Stimulated activated CD8-positive, alpha-beta memory T cell treated with anti-CD3 and anti-CD28 coated beads, Interleukin-7, amount 100 ng/mL, for 4 hours (primary cell): ENCODE data around the gene LDLRAP1.
"Not testable (repeated sequence)": the region's sequence is repeated elsewhere in the genome, so short reads cannot be mapped to it uniquely, and the experiment has no call there.

Experiments
- DNase-seq, 2 donors: peaks; one replicate each; pipeline ENCODE4 v3.0.0-alpha.2; 2020; ENCODE audit warnings: low read depth in 2 of 2

LDLRAP1 gene

DNA sequence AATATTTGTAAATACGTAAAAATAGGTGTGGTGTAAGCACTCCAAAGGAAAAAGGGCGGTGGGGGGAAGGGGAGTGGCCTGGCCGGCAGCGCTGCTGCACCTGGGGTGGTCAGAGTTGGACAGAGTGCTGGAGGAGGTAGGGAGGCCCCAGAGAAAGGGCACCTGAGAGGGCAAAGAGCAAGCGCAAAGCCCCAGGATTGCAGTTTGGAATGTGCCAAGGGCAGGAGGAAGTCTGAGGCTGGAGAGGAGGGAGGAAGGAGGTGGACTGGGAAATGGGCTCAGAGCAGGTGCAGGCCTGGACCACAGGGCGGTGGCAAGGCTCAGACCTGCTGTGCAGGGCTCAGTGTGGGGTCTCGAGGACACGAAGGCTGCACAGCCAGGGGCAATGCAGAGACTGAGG, 30.6 kb downstream of the LDLRAP1 start:
- no peak for DNase-seq

DNA sequence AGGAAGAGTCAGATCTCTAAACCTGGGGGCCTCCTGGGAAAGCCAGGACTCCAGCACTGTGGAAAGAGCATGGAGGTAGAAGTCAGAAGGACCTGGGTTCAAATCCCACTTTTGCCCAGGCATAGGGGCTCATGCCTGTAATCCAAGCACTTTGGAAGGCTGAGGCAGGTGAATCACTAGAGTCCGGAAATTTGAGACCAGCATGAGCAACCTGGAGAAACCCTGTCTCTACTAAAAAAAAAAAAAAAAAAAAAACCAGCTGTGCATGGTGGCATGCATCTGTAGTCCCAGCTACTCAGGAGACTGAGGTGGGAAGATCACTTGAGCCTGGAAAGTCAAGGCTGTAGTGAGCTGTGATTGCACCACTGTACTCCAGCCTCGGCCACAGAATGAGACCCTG, 31.8 kb downstream of the LDLRAP1 start:
- DNase-seq, result no peak

DNA sequence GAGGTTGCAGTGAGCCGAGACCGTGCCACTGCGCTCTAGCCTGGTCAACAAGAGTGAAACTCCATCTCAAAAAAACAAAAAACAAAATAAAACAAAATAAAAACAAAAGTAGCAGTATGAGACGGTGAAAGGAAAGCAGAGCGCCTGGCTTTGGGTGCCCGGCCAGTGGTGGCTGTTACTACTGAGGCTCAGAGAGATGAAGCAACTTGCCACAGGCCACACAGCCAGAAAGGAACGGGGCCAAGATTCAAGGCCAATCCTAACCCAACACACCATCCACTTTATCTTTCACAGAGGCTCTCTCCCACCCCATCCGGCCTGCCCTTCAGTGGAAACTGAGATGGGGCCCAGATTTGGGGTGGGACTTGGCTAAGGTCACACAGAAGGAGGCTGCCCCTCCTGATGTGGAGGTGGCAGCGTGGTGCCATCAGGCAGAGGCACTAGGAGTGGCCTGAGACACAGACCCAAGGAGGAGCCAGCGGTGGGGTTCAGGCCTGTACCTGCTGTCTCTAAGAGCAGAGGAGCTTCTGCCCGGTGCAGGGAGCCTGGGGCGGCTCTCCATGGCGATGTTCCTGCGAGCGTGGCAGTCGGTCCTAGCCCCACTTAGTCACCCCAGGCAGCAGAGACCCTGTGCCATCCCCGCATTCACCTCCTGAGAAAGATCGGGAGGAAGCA, 33.2 kb downstream of the LDLRAP1 start:
- no peak for DNase-seq

DNA sequence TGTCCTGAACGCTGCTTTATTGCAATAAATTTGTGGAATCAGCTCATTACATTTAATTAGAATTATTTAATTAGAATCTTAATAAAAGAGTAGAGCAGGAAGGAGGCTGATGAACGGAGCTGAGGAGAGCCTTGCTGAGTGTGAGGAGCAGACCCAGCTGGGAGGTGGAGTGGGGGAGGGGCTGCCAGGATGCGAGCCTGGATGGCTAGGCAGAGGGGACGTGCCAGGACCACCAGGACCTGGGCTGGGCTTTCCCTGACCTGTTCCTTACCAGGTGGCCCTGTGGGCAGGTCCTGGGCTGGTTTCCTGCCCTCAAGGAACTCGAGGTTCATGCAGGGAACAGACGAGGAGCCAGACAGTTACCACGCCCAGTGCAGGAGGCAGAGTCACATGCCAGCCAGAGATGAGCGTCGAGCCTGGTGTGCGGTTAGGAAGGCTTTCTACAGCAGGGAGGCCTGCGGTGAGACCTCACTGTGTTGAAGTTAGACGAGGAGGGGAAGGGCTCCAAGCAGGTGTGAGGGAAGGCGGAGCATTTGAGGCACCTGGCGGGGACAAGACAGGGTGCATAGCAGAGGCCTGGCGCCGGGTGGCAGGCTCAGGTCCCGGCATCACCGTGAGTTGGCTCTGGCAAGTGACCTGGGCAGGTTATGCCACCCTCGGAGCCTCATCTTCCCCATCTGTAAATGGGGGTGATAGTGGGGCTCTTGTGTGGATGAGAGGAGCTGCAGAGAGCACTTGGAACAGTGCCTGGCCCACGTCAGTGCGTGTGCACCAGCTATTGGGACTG, 33.9 kb downstream of the LDLRAP1 start:
- no peak for DNase-seq

DNA sequence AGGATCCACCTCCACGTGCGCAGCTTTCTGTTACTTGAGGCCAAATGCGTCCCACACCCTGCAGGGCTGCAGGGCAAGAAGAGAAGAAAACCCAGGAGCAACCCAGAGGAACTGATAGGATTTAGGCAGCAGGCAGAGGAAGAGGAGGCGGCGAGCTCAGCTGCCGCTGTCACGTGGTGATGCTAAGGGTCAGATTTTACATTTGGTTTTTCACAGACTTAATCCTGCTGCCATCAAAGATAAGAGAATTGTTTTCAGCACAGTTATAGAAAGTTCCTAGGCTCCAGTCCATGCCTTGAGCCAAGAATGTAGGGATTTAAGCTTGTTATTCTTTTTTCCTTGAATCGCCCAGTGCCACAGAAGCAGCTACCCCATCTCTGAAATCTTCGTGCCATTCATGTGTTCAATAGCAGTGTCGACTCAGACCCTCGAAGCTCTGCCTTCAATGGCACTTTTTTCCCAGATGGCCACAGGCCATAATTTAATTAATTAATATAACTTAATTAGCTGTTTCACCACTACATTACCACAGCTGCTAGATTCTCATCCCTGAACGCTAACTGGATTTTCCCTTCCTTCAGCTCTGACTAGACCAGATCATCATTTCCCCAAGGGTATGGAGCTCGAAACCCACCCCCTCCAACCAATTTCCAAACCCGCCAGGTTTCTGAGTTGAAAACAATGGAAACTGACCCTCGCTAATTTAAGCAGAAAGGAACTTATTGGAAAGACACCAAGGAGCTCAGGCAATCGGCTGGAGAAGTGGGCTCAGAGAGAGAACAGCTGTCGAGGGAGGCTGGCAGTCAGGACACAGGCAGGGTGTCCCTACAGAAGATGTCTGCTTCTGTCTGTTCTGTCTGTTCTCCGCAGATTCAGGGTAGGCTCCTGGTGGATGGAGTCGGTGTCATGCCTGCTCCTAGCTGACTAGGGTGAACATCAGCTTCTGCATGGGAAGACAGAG, 36.2 kb downstream of the LDLRAP1 start:
- DNase-seq, result no peak

DNA sequence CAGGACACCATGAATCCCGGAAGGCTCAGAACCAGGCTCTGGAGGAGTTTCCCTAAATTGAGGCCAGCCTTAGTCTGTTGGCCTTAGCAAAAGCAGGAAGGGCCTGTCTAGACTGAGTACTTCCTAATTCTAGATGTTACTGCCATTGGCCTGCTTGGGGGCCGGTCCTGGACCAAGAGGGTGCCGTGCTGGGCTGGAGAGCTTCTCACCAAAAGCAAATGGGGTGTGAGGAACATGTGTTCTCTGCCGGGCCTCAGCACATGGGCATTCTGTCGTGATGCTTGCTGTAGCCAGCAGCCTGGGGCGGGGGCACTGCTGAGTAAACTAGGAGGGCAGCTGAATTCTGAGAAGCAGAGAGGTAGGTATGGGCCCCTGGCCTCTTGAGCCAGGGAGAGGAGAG, 37.5 kb downstream of the LDLRAP1 start:
- no peak for DNase-seq

DNA sequence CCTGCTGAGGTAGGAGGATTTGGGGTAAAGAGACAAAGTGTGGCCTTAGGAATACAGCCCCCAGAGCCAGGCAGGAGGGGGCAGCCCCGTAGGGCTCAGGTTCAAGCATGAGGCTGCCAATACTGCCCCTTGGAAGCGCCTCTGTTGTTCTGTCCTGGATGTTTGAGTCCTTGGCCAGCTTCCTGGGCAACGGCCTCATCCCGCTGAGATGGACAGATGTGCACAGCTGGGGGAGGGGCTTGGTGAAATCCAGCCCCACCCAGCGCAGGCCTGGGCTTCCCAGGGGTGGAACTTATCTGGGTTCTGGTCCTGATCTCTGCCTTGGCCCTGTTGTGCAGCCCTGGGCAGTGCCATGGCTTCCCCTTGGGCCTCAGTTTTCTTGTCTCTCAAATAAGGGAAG, 38.4 kb downstream of the LDLRAP1 start:
- DNase-seq, result no peak

DNA sequence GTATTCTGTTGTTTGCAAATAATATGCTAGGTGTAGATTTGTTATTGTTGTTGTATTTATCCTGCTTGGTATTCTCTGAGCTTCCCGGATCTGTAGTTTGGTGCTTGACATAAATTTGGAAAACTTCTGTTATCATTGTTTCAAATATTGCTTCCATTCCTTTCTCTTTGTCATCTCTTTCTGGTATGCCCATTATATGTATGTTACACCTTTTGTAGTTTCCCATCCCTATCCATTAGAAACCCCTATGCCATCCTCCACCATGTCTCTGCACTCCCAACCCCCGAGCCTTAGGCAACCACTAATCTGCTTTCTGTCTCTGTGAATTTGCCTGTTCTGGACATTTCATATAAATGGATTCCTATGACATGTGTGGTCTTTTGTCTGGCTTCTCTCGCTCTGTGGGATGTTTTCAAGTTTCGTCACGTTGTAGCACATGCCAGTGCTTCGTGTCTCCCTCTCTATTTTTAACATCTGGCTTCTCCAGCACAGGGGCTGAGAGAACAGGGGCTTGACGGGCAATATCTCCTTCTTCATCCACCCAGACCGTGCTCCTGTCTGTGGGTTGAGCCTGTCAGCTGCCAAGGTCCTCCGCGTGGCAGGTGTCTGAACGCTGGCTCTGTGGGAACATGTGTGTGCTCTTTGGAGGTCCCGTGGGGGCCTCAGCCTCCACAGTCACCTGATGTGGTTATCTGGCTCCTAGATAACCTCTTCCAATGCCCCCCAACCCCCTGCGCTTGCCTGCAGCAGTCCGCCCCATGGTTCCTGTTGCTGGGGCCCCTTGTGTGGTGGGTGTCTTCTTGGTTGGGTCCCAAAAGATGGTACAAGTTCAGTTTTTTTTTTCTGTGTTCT, 40.3 kb downstream of the LDLRAP1 start:
- no peak for DNase-seq

DNA sequence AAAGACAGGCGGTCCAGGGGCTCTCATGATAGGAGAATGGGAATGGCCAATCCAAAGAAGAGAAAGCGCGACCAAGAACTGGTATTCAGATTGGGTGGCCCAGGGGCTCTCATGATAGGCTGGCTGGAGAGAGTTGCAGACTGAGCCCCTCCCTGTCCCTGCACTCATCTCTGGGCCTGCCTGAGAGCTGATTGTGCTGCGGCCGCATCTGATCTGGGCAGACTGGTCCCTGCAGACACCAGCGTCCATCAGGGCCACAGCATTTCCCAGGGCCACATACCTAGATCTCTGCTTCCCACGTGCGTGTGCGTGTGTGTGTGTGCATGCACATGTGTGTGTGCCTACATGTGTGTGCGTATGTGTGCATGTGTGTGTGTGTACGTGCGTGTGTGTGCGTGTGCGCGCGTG, 42.8 kb downstream of the LDLRAP1 start:
- no peak for DNase-seq

DNA sequence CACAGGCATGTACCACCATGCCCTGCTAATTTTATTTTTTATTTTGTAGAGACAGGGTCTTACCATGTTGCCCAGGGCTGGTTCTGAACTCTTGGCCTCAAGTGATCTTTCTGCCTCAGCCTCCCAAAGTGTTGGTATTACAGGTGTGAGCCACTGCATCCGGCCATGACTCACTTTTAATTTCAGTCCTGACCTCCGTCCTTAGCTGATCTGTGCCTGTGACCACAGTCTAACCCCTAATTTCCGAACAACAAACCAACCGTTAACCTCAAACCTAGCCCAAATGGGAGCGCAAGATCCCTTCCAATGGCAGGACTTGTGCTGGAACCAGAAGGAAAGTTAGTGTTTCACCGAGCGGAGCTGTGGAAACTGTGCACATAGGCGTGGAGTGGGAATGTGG, 43.9 kb downstream of the LDLRAP1 start:
- DNase-seq, result no peak

DNA sequence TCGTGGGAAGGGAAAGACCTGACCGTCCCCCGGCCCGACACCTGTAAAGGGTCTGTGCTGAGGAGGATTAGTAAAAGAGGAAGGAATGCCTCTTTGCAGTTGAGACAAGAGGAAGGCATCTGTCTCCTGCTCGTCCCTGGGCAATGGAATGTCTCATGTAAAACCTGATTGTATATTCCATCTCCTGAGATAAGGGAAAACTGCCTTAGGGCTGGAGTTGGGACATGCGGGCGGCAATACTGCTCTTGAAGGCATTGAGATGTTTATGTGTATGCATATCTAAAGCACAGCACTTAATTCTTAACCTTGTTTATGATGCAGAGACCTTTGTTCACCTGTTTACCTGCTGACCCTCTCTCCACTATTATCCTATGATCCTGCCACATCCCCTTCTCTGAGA, 44.8 kb downstream of the LDLRAP1 start:
- not testable (repeated sequence) for DNase-seq

DNA sequence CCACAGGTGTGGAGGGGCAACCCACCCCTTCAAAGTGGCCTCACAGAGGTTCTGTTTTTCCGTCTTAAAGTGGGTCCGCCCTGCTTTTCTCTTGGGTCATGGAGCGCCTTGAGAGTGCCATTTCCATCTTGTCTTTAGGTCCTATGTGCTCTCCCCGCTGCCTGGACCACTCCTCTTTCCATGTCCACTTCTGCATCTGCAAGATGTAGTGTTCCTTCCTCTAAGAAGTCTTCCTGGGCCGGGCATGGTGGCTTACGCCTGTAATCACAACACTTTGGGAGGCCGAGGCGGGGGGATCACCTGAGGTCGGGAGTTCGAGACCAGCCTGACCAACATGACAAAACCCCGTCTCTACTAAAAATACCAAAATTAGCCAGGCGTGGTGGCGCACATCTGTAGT, 45.4 kb downstream of the LDLRAP1 start:
- DNase-seq, result not testable (repeated sequence)

DNA sequence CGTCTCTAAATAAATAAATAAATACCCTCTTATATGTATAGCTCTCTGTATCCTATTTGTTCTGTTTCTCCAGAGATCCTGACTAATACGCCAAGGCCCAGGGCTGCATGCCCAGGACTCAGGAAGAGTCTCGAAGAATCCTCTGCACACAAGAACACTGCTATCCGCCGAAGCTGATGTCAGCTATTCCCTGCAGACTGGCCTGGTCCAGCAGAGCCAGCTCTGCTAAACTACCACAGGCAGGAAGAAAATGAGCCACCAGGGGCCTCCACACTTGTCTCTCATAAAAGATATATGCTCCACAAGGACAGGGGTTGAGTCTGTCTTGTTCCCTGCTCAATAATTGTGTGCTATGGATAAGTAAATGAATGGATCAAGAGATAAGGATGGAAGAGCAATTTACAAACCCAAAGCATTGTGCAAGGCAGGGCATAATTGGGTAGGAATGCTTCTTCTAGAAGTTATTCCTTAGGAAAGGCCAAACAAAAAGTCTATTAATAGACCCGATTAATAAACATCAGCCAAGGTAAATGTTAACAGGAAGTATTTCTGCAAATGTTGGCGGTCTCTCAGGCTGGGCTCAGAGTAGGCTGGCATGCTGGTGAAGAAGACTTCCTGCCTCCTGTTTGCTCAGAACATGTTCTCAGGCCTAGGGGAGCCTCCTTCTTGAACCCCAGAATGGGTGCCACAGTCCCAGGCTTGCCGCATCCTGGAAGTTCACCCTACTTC, 46.9 kb downstream of the LDLRAP1 start:
- DNase-seq, result no peak

DNA sequence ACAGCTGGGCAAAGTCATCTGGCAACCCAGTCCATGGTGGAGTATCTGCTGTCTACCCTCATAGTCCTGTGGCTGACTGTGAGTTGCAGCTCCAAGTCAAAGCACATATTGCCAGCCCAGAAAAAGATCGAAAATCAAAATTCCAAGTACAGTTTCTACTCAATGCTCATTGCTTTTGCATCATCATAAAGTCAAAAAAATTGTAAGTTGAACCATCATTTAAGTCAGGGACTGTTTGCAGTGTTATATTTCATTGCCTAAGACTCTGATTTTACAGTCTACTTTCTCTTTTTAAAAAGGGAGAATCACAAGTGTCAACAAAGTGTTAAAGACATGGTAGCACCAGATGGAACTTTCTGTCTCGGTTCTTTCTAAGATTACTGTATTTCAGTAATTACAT, 50.5 kb downstream of the LDLRAP1 start:
- no peak for DNase-seq

DNA sequence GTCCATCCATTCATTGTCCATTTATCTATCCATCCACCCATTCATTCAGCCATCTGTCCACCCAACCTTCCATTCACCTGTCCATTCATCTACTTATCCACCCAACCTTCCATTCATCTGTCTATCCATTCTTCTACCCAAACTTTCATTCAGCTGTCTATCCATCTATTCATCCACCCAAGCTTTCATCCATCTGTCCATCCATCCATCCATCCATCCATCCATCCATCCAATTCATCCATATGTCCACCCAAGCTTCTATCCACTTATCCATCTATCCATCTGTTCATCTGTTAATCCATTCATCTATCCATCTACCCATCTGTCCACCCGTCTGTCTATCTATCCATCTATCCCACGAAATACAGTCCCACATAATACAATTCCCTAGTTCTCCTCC, 51.6 kb downstream of the LDLRAP1 start:
- DNase-seq, result no peak

DNA sequence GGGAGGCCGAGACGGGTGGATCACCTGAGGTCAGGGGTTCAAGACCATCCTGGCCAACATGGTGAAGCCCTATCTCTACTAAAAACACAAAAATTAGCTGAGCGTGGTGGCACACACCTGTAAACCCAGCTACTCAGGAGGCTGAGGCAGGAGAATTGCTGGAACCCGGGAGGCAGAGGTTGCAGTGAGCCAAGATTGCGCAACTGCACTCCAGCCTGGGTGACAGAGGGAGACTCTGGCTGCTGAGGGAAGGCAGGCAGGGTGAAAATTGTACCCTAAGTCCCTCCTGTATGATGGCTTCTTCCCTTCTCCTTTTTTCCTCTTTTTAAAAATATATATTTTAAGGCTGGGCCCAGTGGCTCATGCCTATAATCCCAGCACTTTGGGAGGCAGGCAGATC, 53.2 kb downstream of the LDLRAP1 start:
- not testable (repeated sequence) for DNase-seq

DNA sequence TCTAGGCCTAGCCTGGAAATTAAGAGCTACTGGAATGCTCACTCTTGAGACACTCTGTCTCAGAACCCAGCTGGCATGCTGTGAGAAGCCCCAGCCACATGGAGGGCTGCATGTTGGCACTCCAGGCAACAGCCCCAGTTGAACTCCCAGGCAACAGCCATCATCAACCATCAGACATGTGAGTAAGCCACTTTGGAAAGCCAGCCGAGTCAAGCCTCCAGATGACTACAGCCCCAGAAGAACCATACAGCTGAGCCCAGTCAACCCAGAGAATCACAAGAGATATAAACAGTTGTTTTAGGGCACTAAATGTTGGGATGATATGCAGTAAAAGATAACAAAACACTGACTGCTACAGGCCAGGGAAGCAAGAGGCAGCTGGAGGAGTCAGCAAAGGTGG, 55.5 kb downstream of the LDLRAP1 start:
- no peak for DNase-seq

DNA sequence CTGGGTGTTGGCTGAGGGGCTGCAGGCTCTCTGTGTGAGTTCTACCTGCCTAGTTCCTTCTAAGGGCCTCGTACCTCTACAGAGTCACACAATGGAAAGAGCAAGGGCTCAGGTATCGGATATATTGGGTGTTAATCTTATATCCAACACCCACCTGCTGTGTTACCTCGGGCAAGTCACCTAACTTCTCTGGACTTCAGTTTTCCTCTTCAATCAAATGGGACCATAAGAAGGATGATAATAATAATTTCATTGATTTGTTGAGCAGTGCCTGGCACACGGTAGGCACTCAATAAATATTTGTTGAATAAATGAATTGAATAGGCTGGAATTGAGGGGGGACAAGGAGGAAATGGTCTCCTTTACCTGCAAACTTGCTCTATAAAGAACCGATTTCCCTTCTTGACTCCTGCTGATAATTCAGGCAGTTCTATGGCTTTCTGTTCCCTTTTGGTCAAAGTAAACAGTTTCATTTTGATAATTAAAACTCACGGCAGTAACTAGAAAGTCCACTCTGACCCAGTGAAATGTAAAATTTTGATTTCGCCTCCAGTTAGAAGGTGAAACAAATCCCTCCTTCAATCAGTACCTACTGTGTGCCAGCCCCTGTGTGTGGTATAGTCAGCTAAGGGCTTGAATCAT, 56.7 kb downstream of the LDLRAP1 start:
- DNase-seq, result no peak

DNA sequence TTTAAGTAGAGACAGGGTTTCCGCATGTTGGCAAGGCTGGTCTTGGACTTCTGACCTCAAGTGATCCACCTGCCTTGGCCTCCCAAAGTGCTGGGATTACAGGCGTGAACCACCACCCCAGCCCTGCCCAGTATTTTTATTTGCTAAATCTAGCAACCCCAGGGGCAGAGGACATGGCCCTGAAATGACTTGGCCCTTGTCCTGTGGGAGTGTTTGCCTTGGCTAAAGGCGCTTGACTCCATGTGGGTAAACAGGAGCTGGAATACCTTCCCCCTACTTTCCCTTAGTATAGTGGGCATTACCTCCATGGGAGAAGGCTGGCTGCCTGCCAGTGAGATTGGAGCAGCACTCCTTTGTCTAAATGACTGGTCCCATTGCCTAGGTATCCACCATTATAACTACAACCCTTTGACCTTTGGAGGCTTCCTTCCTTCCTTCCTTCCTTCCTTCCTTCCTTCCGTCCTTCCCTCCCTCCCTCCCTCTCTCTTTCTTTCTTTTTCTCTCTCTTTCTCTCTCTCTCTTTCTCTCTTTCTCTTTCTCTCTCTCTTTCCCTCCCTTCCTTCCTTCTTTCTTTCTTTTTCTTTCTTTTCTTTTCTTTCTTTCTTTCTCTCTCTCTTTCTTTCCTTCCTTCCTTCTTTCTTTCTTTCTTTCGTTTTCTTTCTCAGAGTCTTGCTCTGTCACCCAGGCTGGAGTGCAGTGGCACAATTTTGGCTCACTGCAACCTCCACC, 57.7 kb downstream of the LDLRAP1 start:
- not testable (repeated sequence) for DNase-seq
